ENCODE measurements around the gene CCDC91. TPM values are rescaled to one million over a fixed set of nuclear protein-coding genes. Genes with fewer than 3 reads are reported as not detected.
A peak's percentile ranks its signal among the peaks of the same experiment; 100 is the strongest.

Gene CCDC91
- polyA plus RNA-seq (2011; rRNA removed): 38.1 and 48.1 TPM in 2 replicates
- 13.4 and 15.5 TPM in 2 replicates for polyA plus RNA-seq (2012; cell fraction: cytosol; rRNA removed)
- 4.8 and 6.1 TPM in 2 replicates for polyA plus RNA-seq (2012; cell fraction: nucleus; rRNA removed)
- 25.2 to 26.0 TPM (median 25.6 TPM) in 3 replicates for polyA plus RNA-seq (2017; fragmentation: RNase III; extraction: RNeasy Plus Mini Kit Qiagen cat#74134 plus additional on column Dnase treatment)
- 36.2 and 38.4 TPM in 2 replicates for polyA minus RNA-seq (2011; rRNA and poly(A)+ RNA removed)

- FAIRE-seq: no peak
- ATAC-seq: peak; percentile 94 to 95
- Histone ChIP-seq H3K4me3 (peak within 1 kb of the TSS; percentile 91), H3K4me2 (peak within 1 kb of the TSS; percentile 76), H3K9me3 (no peaks in the 10 kb centered on the region), H3K27ac (peak within 1 kb of the TSS; percentile 98 to 99), H3K4me1 (peaks cover 9% of the 10 kb centered on the region)
- under 1% methylated on average over 16 of the region's 72 CpGs for WGBS (ENCODE audit: missing lambda C conversion rate)
- peak; percentile 69 to 92 for DNase-seq (ENCODE audit: low read depth in 1 of 2, low spot score in 1 of 2)
- ChIA-PET POLR2A (interaction anchor here (0.6 to 2.6 kb wide), 23 partner anchors 8 to 682 kb away, joined by 3 to 48 read pairs (median 3); partner anchors contain the start of genes KLHL42 and MANSC4), CTCF (interaction anchor here (0.9 to 1.9 kb wide), 9 partner anchors 8 to 683 kb away, joined by 3 to 4 read pairs (median 3); no protein-coding TSS in a partner anchor)
- TF ChIP-seq RARB (CRISPR knock-in tag; IDR thresholded peaks at IDR 0.05): no peak
- TF ChIP-seq E2F6 (IDR thresholded peaks at IDR 0.05; ENCODE audit: borderline replicate concordance, low read depth): peak; percentile 89
- TF ChIP-seq FOSL2 (IDR thresholded peaks at IDR 0.05): no peak
- TF ChIP-seq FOSL2 (CRISPR knock-in tag; IDR thresholded peaks at IDR 0.05): 0 out of 2 replicates have a peak, but pooled peaks have one; percentile 3
- peak; percentile 70; the same call in 1 of the 3 replicates for TF ChIP-seq BCL3 (IDR thresholded peaks at IDR 0.05)
- peak; percentile 98 for TF ChIP-seq MAX (IDR thresholded peaks at IDR 0.05)
- peak; percentile 95 for TF ChIP-seq USF2 (IDR thresholded peaks at IDR 0.05)
- TF ChIP-seq MYC (IDR thresholded peaks at IDR 0.05; ENCODE audit: borderline replicate concordance, low read length): peak; percentile 31; the same call in 1 of the 2 replicates
- TF ChIP-seq TFCP2L1 (CRISPR knock-in tag; IDR thresholded peaks at IDR 0.05): 0 out of 2 replicates have a peak, but pooled peaks have one; percentile 63
- peak; percentile 8; the same call in 1 of the 3 replicates for TF ChIP-seq SMC3 (IDR thresholded peaks at IDR 0.05)
- TF ChIP-seq JUN (IDR thresholded peaks at IDR 0.05): peak in 1 of 2 experiments; percentile 90; a peak in 2 of 5 replicates
- peak; percentile 97 for TF ChIP-seq PHF8 (IDR thresholded peaks at IDR 0.05; ENCODE audit: borderline replicate concordance, low read depth)
- TF ChIP-seq HOXB13 (CRISPR knock-in tag; IDR thresholded peaks at IDR 0.05; ENCODE audit: low read depth): 0 out of 2 replicates have a peak, but pooled peaks have one; percentile 2
- peak; percentile 55 for TF ChIP-seq POLR2A (IDR thresholded peaks at IDR 0.05; ENCODE audit: low read length)
- TF ChIP-seq HEYL (CRISPR knock-in tag; IDR thresholded peaks at IDR 0.05): no peak
- peak; percentile 81 for TF ChIP-seq NPAS2 (CRISPR knock-in tag; IDR thresholded peaks at IDR 0.05; ENCODE audit: borderline replicate concordance)
- TF ChIP-seq CBX2 (IDR thresholded peaks at IDR 0.05; ENCODE audit: borderline replicate concordance, low read depth): no peak
- TF ChIP-seq CHD4 (IDR thresholded peaks at IDR 0.05; ENCODE audit: borderline replicate concordance): no peak
- TF ChIP-seq REST (IDR thresholded peaks at IDR 0.05): no peak
- TF ChIP-seq PBX3 (IDR thresholded peaks at IDR 0.05): peak; percentile 93
- peak in 1 of 2 experiments; percentile 29; a peak in 2 of 5 replicates for TF ChIP-seq RAD21 (conservative IDR thresholded peaks at IDR 0.05 in 1 of 2, IDR thresholded peaks at IDR 0.05 in 1 of 2)
Measured at GRCh38 chr12:28190321-28191050, at the start of gene CCDC91. TSS of gene CCDC91 (plus strand) at chr12:28190456. CDS start at chr12:28257216, 66,760 bp downstream.

All from A549 (cell line).